ENCODE data around the gene RDH5.
"Not testable (repeated sequence)": the region's sequence is repeated elsewhere in the genome, so short reads cannot be mapped to it uniquely, and the experiment has no call there.

RDH5 gene

GRCh38 chr12:55745361-55746173 lies 25.4 kb downstream of the RDH5 start:
- DNase-seq (ENCODE audit: low spot score), result no peak

- DNase-seq (ENCODE audit: low spot score), result no peak
Measured at GRCh38 chr12:55746174-55746912, 26.1 kb downstream of the RDH5 start.

GRCh38 chr12:55746913-55747231 lies 26.7 kb downstream of the RDH5 start:
- no peak for DNase-seq (ENCODE audit: low spot score)

GRCh38 chr12:55748230-55748993 lies 28.2 kb downstream of the RDH5 start:
- DNase-seq (ENCODE audit: low spot score), result no peak

- DNase-seq (ENCODE audit: low spot score), result no peak
Measured at GRCh38 chr12:55755246-55755645, 35.1 kb downstream of the RDH5 start.

- DNase-seq (ENCODE audit: low spot score), result no peak
Measured at GRCh38 chr12:55757701-55758100, 37.5 kb downstream of the RDH5 start.

GRCh38 chr12:55758575-55758974 lies 38.4 kb downstream of the RDH5 start:
- not testable (repeated sequence) for DNase-seq (ENCODE audit: low spot score)

- no peak for DNase-seq (ENCODE audit: low spot score)
Measured at GRCh38 chr12:55760663-55761062, 40.5 kb downstream of the RDH5 start.

- no peak for DNase-seq (ENCODE audit: low spot score)
Measured at GRCh38 chr12:55762646-55763045, 42.5 kb downstream of the RDH5 start.

- DNase-seq (ENCODE audit: low spot score), result no peak
Measured at GRCh38 chr12:55765736-55766290, 45.6 kb downstream of the RDH5 start.

- DNase-seq (ENCODE audit: low spot score), result no peak
Measured at GRCh38 chr12:55767156-55767555, 47.0 kb downstream of the RDH5 start.

GRCh38 chr12:55771736-55772135 lies 51.5 kb downstream of the RDH5 start:
- DNase-seq (ENCODE audit: low spot score), result no peak

Measured in pons (tissue), 1 donor.